Activated CD4-positive, alpha-beta T cell treated with anti-CD3 and anti-CD28 coated beads, Interleukin-2, Interleukin-4, amounts not matched to agents 100 ng/mL and 50 ng/mL, durations not matched to agents 16 hours and 8 hours (primary cell): ENCODE results near the gene TGM6.
"Not testable (repeated sequence)": the region's sequence is repeated elsewhere in the genome, so short reads cannot be mapped to it uniquely, and the experiment has no call there.

Experiments
- DNase-seq: peaks from one replicate; pipeline ENCODE4 v3.0.0-alpha.2; 2020; ENCODE audit warnings: low spot score

TGM6 gene

DNA sequence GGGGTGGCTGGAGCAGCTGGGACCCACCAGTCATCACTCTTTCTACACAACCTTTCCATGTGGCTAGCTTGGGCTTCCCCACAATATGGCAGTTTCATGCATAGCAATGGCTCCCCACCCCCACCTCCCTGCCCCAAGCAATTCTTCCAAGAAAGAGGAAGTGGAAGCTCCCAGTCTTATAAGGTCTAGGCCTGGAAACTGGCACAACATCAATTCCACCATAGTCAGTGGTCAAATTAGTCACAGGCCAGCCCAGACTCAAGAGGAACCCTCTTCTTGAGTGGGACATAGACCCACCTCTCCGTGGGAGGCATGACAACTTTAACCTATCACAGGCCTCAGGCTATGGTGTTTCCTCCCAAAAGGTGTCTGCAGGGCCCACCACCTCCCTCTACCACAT, 17.7 kb downstream of the TGM6 start:
- DNase-seq: no peak

DNA sequence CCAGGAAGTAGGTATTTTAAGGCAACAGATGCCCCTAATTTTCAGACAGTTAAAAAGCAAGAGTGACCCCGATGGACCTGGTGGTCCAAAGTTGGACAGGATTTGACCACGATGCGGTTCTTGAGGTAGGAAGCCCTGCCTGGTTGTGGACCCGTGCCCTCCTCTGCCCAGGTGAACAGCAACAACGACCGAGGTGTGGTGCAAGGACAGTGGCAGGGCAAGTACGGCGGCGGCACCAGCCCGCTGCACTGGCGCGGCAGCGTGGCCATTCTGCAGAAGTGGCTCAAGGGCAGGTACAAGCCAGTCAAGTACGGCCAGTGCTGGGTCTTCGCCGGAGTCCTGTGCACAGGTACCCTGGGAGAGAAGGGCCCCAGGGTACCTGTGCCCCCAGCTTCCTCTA, 18.7 kb downstream of the TGM6 start:
- no peak for DNase-seq

DNA sequence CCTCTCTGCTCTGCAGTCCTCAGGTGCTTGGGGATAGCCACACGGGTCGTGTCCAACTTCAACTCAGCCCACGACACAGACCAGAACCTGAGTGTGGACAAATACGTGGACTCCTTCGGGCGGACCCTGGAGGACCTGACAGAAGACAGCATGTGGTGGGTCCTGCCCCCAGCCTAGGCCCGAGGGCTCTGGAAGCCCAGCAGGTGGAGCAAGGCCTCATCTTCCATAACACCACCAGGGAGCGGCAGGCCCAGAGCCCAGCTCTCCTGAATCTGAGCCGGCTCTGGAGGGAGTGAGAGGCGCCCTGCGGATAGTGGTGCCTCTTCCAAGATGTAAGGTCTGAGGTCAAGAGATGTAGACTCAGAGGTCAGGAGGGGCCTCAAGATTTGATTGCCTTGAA, 19.6 kb downstream of the TGM6 start:
- DNase-seq: no peak

DNA sequence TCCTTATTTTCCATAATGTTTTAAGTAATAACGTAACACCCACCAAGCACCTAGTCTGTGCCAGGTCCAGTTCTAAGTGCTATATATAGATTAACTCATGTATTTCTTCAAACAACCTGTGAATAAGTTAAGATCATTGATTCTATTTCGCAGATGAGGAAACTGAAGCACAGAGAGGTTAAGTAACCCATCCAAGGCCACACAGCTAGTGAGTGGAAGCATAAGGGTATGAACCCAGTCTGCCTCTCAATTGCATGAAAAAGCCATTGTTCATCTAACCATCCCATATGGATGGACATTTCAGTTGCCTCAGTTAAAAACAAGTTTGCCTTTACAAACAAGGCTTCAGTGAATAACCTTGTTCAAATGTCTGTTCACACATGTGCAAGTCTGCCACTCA, 20.8 kb downstream of the TGM6 start:
- no peak for DNase-seq

DNA sequence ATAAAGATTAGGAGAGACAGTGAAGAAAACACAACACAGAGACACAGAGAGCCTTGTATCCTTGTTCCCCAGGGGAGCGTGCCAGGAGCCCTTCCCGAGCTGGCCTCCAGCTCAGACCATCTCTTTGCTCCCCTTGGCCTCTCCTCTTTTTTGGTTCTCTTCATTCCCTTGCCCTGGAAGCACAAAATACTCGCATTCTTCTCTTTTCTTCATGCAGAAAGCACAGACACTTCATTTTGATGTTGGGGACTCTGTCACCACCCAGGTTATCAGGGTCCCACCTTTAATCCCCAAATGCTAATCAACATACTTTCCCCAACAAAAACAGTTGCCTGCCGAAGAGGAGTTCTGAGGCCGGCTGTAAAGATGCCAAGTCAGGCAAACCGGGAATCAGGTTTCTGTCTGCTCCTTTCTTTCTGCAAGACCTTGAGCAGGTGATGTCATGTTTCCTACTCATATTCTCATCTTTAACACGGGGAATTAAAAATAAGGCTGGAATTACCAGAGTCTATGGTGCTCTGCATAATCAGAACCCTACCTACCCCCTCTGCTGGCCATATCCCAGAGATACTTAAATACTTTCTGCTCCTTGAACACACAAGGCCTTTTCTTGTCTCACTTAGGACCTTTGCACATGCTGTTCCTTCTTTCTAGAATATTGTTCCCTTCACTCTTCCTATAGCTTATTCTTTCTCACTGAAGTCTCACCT, 21.7 kb downstream of the TGM6 start:
- DNase-seq: no peak

DNA sequence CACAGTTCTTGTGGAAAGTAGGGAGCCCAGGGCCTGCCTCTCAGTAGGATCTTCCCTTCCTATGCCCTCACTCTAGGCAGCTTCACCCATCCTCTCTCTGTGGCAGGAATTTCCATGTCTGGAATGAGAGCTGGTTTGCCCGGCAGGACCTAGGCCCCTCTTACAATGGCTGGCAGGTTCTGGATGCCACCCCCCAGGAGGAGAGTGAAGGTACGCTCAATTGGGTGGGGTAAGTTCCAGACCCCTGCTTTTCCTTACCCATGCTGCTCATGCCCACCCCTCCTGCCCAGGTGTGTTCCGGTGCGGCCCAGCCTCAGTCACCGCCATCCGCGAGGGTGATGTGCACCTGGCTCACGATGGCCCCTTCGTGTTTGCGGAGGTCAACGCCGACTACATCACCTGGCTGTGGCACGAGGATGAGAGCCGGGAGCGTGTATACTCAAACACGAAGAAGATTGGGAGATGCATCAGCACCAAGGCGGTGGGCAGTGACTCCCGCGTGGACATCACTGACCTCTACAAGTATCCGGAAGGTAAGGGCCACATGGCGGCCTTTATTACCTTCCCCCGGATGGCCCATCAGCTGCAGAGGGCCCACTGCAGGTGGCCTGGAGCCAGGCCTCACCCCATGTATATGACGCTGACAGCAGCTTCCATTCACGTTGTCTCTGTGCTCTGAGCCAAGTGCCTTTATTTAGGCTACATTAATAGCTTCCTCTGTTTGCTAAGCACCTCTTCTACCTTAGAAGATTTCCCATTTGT, 22.8 kb downstream of the TGM6 start:
- no peak for DNase-seq

DNA sequence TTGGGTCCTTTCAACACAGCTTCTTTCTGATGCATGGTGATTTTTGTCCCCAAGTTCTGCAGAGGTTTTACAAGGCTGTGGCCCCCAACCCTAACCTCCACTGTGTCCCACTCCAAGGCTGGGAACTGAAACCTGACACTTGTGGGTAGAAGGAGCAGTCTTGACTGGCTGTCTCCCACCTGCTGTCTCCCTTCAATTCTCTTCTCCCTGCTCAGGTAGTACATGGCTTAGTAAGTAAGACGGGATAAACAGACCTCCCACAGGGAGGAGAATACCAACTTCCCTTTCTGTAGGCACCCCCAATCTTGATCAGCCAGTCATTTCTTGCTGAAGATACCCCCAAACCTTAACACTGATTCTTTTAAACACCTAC, 25.0 kb downstream of the TGM6 start:
- DNase-seq: no peak

DNA sequence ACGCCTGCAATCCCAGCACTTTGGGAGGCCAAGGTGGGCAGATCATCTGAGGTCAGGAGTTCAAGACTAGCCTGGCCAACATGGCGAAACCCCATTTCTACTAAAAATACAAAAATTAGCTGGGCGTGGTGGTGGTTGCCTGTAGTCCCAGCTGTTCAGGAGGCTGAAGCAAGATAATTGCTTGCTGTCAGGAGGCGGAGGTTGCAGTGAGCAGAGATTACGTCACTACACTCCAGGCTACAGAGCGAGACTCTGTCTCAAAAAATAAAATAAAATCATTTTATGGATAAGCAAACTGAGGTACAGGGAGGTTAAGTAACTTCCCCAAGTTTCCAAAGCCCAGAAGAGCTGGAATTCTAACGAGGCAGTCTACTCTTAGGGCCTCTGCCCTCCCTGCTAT, 26.7 kb downstream of the TGM6 start:
- DNase-seq: not testable (repeated sequence)

DNA sequence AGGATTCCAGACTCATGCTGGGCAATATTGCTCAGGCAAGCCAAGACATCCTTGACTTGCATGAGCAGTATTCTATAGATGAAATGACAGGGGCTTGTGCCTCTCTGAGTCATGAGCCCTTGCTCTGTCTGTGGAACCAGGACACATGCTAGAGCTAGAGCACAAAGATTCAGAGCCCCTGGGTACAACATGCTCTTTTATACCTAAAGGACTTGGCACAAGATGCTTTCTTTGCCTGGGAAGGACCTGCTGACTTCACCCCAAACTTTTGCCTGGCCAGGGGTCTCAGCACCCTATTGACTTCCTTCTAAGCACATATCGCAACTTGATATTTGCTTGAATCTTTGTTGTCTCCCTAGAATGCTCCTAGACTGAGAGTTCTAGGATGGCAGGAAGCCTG, 27.4 kb downstream of the TGM6 start:
- no peak for DNase-seq

DNA sequence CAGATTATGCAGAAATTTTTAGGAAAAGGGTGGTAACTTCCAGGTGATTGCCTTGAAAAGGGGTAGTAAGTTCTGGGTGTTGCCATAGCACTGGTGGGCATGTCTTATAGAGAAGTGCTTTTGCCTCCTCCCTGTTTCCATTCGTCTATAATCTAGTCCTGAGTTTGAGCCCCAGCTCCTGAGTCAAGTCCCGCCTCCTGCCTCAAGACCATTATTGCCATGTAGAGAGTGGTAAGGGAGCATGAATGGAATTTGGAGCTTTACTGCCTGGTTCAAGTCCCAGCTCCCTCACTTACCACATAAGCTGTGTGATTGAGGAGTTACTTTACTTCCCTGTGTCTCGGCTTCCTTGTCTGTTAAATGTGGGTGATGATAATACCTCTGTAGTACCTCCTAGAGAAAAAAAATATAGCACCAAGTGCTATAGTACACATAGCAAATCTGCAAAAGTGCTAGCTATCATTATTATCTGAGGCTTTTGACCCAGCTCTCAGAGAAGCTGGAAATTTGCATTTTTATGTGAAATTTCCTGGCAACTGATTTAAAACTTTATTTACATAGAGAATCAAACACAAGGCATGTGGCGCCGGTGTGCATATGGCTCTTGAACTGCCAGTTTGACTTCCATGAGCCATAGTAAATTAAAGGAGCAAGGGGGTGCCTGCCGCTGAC, 36.0 kb downstream of the TGM6 start:
- no peak for DNase-seq

DNA sequence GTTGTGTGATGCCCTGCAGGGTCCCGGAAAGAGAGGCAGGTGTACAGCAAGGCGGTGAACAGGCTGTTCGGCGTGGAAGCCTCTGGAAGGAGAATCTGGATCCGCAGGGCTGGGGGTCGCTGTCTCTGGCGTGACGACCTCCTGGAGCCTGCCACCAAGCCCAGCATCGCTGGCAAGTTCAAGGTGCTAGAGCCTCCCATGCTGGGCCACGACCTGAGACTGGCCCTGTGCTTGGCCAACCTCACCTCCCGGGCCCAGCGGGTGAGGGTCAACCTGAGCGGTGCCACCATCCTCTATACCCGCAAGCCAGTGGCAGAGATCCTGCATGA, 36.5 kb downstream of the TGM6 start:
- DNase-seq: no peak

DNA sequence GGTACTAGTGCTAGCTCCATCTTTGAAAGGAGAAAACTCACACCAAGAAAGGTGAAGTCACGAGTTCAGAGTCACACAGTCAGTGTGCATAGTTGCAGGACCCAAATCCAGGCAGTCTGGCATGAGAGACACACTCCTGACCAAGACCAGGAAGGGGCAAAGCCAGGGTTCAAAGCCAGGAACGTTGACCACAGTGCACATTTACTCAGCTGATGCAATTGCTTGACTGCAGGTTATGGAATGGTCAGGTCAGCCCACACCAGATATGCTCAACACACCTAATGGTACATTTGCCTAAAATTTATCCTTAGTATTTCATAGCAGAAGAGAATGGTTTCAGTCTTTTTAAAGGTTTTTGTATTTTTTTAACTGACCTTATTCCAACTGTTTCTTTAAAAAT, 37.7 kb downstream of the TGM6 start:
- no peak for DNase-seq

DNA sequence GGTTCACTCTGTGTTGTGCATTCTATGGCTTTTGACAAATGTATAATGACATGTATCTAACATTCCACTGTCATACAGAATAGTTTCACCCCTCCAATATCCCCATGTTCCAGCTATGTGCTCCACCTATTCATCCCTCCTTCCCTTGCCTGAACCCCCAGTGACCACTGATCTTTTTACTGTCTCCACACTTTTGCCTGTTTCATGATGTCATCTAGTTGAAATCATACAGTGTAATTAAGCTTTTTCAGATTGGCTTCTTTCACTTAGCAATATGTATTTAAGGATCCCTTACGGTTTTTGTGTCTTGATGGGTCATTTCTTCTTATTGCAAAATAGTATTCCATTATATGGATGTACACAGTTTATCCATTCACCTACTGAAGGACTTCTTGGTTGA, 39.8 kb downstream of the TGM6 start:
- no peak for DNase-seq

DNA sequence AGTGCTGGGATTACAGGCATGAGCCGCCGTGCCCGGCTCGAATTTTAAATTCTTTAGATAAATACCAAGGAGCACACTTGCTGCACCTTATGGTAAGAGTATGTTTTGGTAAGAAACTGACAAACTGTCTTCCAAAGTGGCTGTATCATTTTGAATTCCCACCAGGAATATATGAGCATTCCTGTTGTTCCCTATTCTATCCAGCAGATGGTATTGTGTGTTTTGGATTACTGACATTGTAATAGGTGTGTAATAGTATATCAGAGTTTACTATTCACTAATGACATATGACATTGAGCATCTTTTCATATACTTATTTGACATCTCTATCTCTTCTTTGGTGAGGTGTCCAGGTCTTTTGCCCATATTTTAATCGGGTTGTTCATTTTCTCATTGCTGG, 40.5 kb downstream of the TGM6 start:
- DNase-seq: no peak

DNA sequence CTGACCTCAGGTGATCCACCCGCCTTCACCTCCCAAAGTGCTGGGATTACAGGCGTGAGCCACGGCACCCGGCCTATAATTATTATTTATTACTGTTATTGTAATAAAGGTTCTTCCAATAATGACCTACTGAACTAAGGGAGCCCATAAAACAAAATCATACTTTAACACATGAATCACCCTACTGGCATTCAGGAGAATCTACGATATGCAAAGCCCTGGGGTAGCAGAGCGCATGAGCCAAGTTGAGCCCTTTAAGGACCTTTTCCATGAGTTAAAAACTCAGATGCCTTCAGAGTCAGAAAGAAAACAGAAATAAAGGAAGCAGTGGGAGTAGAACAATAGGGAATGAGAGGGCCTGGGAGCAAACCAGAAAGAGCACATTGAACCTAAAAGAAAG, 48.4 kb downstream of the TGM6 start:
- DNase-seq: no peak

DNA sequence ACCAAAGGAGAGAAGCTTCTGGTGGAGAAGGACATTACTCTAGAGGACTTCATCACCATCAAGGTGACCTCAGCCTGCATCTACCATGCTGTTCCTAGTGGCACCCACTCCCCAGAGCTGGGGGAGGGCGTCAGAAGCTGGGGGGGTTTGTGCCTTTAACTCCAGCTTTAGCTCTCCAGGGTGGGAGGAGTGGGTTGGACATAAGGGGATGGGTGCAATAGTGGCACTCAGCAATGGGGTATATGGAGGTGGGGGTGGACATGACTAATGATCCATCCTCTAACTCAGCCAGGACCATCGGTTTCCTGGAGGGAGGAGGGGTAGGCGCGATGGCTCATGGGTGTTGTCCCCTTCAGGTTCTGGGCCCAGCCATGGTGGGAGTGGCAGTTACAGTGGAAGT, 49.8 kb downstream of the TGM6 start:
- no peak for DNase-seq

DNA sequence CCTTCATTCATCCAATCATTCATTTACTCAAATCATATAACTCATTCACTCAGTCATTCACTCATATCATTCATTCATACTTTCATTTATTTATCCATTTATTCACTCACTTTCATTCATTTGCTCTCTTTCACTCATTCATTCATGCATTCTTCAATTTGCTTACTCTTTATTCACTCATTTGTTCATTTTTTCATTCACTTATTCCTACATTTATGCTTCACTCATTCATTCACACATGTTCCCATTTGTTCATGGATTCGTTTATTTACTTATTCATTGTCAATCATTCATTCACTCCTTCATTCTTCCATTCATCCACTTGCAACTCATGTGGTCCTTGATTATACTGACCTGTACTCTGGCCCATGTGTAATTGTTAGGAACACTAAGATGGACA, 50.5 kb downstream of the TGM6 start:
- no peak for DNase-seq

DNA sequence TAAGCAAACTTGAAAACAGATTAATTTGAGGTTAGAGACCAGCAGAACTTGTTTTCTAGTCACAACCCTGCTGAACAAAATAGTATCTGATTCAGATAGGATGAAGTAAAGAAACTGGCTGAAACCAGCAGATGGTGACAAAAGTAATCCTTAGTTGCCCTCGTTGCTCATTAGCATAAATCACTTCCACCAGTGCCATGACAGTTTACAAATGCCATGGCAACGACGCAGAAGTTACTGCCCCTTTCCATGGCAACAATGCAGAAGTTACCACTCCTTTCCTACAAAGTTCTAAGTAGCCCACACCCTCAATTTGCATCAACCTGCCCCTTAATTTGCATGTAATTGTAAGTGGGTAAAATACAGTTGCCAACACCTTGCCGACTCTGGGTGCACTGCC, 66.1 kb downstream of the TGM6 start:
- no peak for DNase-seq

DNA sequence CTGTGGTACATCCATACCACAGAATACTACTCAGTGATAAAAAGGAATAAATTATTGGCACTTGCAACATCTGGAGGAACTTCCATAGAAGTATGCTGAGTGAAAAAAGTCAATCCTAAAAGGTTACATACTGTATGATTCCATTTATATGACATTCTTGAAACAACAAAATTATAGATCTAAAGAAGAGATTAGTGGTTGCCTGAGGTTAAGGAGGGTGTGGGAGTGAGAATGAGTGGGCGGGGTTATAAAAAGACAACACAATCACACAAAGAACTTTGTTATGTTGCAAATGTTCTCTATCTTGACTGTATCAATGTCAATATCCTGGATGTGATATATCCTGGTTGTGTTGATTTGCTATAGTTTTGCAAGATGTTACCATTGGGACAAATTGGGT, 68.7 kb downstream of the TGM6 start:
- no peak for DNase-seq

DNA sequence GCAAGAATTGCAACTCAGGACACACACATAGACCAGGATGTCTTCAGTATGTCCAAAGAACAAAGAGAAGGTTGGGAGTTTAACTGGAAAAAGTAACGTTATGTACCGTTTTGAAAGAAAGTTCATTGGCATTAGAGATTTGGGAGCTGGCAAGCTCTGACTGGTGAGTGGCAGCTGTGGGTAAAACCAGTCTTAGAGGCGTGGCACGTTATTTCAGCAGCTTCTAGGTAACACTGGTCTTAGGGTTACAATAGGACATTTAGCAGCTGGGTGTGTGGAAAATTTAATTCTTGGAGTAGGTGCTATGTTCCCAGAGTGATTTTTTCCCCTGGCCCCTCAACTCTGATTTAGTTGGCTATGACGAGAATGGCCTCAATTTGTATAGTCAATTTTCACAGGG, 70.7 kb downstream of the TGM6 start:
- DNase-seq: no peak

DNA sequence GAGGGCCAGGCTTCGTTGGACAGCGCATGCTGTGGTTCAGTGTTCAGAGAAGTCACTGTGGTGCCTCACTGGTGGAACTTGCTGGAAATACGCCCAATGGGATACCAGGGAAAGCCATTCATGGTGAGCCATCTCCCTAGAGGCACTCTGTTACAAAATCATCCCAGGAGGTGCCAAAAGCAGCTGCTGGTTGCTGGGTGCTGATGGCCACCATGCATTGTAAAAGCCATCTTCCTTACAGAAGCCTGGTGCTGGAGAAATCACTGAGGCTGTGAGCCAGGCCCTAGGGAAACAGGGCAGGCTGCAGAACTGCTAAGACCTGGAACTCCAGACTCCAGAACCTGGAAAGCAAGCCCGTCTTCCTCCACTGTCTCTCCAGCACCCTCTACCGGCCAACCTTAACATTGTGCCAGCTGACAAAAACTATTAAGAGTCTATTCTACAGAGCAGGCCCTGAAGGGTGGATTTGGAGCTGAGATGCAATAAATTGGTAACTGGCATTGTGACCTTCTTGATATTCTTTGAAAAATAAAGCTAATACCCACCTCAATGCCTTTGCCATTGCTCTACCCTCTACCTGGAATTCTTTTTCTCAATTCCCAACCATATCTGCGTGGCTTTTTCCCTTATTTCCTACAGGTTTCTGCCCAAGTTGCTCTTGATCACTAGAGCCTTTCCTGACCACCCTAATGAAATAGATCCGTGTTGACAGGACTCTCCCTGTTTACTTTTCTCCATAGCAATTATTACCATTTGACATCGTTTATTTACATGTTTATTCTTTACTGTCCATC, 71.4 kb downstream of the TGM6 start:
- peak; percentile 60 for DNase-seq

DNA sequence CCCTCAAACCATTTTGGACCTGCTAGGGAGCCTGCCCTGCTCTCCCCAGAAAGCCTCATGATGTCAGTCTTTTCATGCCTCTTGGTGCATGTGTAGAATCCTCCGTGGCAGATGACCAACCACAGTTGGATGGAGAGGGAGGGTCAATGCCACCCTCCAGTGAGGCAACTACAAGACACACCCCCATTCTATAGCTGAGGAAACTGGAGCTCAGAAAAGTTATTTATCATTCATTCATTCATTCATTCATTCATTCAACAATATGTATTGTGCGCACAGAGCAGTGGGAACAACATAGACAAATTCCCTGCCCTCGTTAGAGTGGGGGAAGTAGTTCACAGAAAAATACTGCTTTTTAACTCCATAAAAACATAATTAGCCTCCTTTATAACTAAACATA, 73.1 kb downstream of the TGM6 start:
- DNase-seq: no peak
